GM18951 (cell line): ENCODE data around the gene COL26A1.

Source experiments
- POLR2A ChIP-seq: IDR thresholded peaks from 4 replicates; pipeline ENCODE4 v1.6.1; 2011; ENCODE audit warnings: mild to moderate bottlenecking; ENCODE audit not compliant: insufficient read length, insufficient read depth; ENCODE audit errors: extremely low read depth
- in situ Hi-C: fragments of 300-500 bp; cut with MboI; formaldehyde crosslinking; loops from one replicate; pipeline ENCODE4 v1.12.0; 2022; ENCODE audit warnings: low sequenced_read_pairs, mixed read lengths, inconsistent platforms; ENCODE audit not compliant: unreplicated experiment

COL26A1 gene

GRCh38 chr7:101549734-101550133 lies 187.1 kb downstream of the COL26A1 start:
- TF ChIP-seq POLR2A = no peak

GRCh38 chr7:101550641-101551541 lies 188.2 kb downstream of the COL26A1 start:
- in situ Hi-C loops = no loop called here
- TF ChIP-seq POLR2A = no peak

More at GRCh38 chr7:101549734-101550133, 187.1 kb downstream of the COL26A1 start:
- in situ Hi-C loops = loop anchor here (5.0 kb wide), 1 partner anchor 718 kb away; no protein-coding TSS in a partner anchor

- TF ChIP-seq POLR2A = no peak
- in situ Hi-C loops = no loop called here
These were observed 190.5 kb downstream of the COL26A1 start for GRCh38 chr7:101553018-101553770.

- in situ Hi-C loops = no loop called here
- TF ChIP-seq POLR2A = no peak
These were observed 191.2 kb downstream of the COL26A1 start for GRCh38 chr7:101553771-101554445.

- no peak for TF ChIP-seq POLR2A
- in situ Hi-C loops = no loop called here
These were observed 192.1 kb downstream of the COL26A1 start for GRCh38 chr7:101554584-101555268.

- no peak for TF ChIP-seq POLR2A
- in situ Hi-C loops = no loop called here
These were observed 192.7 kb downstream of the COL26A1 start for GRCh38 chr7:101555269-101555920.

GRCh38 chr7:101555921-101556275 lies 193.2 kb downstream of the COL26A1 start:
- TF ChIP-seq POLR2A = no peak
- in situ Hi-C loops = no loop called here

- no peak for TF ChIP-seq POLR2A
- in situ Hi-C loops = no loop called here
These were observed 193.8 kb downstream of the COL26A1 start for GRCh38 chr7:101556453-101556968.

- in situ Hi-C loops = no loop called here
- TF ChIP-seq POLR2A = no peak
These were observed 194.7 kb downstream of the COL26A1 start for GRCh38 chr7:101557421-101557820.

- in situ Hi-C loops = no loop called here
- TF ChIP-seq POLR2A = no peak
These were observed 195.5 kb downstream of the COL26A1 start for GRCh38 chr7:101557978-101558741.

GRCh38 chr7:101558742-101559325 lies 196.2 kb downstream of the COL26A1 start:
- in situ Hi-C loops = no loop called here
- TF ChIP-seq POLR2A = no peak
